ENCODE data around the gene CD52. TPM values are rescaled to one million over a fixed set of nuclear protein-coding genes. Genes with fewer than 3 reads are reported as not detected.

CD52 gene
- total RNA-seq, 1 experiment from 2014 or later, result 2.8 TPM

GRCh38 chr1:26285366-26286063 is 32.2 kb upstream of the CD52 start:
- Mint-ChIP-seq H3K9me3 (no peaks in the 10 kb centered on the region), H3K27me3 (ENCODE audit: low read depth) (no peaks in the 10 kb centered on the region; the same call in 1 of the 2 replicates), H3K36me3 (no peaks in the 10 kb centered on the region), H3K4me1 (peaks cover 44% of the 10 kb centered on the region), H3K27ac (no peak overlapping the region), H3K4me3 (no peak overlapping the region)
- ATAC-seq, result peak; percentile 54
- TF ChIP-seq JUN (CRISPR knock-in tag; IDR thresholded peaks at IDR 0.05), result no peak
- TF ChIP-seq GABPB1 (CRISPR knock-in tag; IDR thresholded peaks at IDR 0.05), result no peak
- TF ChIP-seq CTCF (IDR thresholded peaks at IDR 0.05), result peak; percentile 61
- 0 out of 2 replicates have a peak, but pooled peaks have one; percentile 59 for TF ChIP-seq FOXP1 (CRISPR knock-in tag; IDR thresholded peaks at IDR 0.05; ENCODE audit: borderline replicate concordance)
- no peak for TF ChIP-seq ATF2 (CRISPR knock-in tag; IDR thresholded peaks at IDR 0.05; ENCODE audit: borderline replicate concordance, low read depth)
- ChIA-PET CTCF (interaction anchor here (0.6 to 11.1 kb wide), 69 partner anchors 9 to 601 kb away, joined by 3 to 306 read pairs (median 5); partner anchors contain the start of genes CATSPER4, CD52, CEP85 and CNKSR1), POLR2A (interaction anchor here (0.6 to 1.8 kb wide), 7 partner anchors 10 to 194 kb away, joined by 3 to 8 read pairs (median 4); partner anchors contain the start of gene LIN28A)
- DNase-seq (ENCODE audit: low spot score), result peak; percentile 89

GRCh38 chr1:26286064-26286416 is 31.7 kb upstream of the CD52 start:
- Mint-ChIP-seq H3K9me3 (no peaks in the 10 kb centered on the region), H3K27me3 (ENCODE audit: low read depth) (no peaks in the 10 kb centered on the region; the same call in 1 of the 2 replicates), H3K4me3 (no peak overlapping the region), H3K27ac (no peak overlapping the region), H3K4me1 (peaks cover 47% of the 10 kb centered on the region), H3K36me3 (no peaks in the 10 kb centered on the region)
- ChIA-PET POLR2A (interaction anchor here (0.6 to 1.8 kb wide), 7 partner anchors 10 to 194 kb away, joined by 3 to 8 read pairs (median 4); partner anchors contain the start of gene LIN28A), CTCF (interaction anchor here (0.6 to 11.1 kb wide), 61 partner anchors 8 to 601 kb away, joined by 3 to 306 read pairs (median 5); partner anchors contain the start of genes CATSPER4, CD52, CEP85 and CNKSR1)
- no peak for ATAC-seq
- no peak for DNase-seq (ENCODE audit: low spot score)
- TF ChIP-seq TP53 (CRISPR knock-in tag; IDR thresholded peaks at IDR 0.05), result no peak
- no peak for TF ChIP-seq FOXP1 (CRISPR knock-in tag; IDR thresholded peaks at IDR 0.05; ENCODE audit: borderline replicate concordance)
- no peak for TF ChIP-seq CREB1 (CRISPR knock-in tag; IDR thresholded peaks at IDR 0.05)
- TF ChIP-seq ZNF219 (CRISPR knock-in tag; IDR thresholded peaks at IDR 0.05; ENCODE audit: borderline replicate concordance), result no peak
- no peak for TF ChIP-seq ATF6 (CRISPR knock-in tag; IDR thresholded peaks at IDR 0.05)
- TF ChIP-seq E2F1 (CRISPR knock-in tag; IDR thresholded peaks at IDR 0.05), result no peak
- TF ChIP-seq ZNF281 (CRISPR knock-in tag; IDR thresholded peaks at IDR 0.05), result no peak
- TF ChIP-seq ZNF425 (CRISPR knock-in tag; conservative IDR thresholded peaks at IDR 0.05), result no peak

Measured in WTC11 (cell line).